Psoas muscle (tissue), 8 donors: ENCODE measurements around the gene CHRNG. TPM values are rescaled to one million over a fixed set of nuclear protein-coding genes. Genes with fewer than 3 reads are reported as not detected.
A peak's percentile ranks its signal among the peaks of the same experiment; 100 is the strongest.

Experiments
- ATAC-seq, 4 donors: fragments of 200-7000 bp; cut with Tn5 transposase; one replicate each; pipeline ENCODE4 v1.9.1; 2020; ENCODE audit warnings: moderate library complexity in 3 of 4, mild to moderate bottlenecking in 2 of 4
- DNase-seq, 2 donors: peaks; one replicate each; pipeline ENCODE4 v3.0.0-alpha.2; 2020
- H3K27ac ChIP-seq: fragments of 200-600 bp; one replicate; pipeline ENCODE4 v1.8.0; 2022
- H3K27me3 ChIP-seq, 3 donors: fragments of 200-600 bp in 1 of 3; one replicate each; pipeline versions ENCODE4 v1.6.1 to v1.8.0; 2013 to 2022; ENCODE audit warnings: low read length in 2 of 3, mild to moderate bottlenecking in 2 of 3, moderate library complexity in 1 of 3; ENCODE audit not compliant: insufficient read depth in 3 of 3
- H3K36me3 ChIP-seq, 2 donors: fragments of 200-600 bp in 1 of 2; one replicate each; pipeline versions ENCODE4 v1.6.1 to v1.8.0; 2013 to 2022; ENCODE audit warnings: low read depth in 1 of 2, mild to moderate bottlenecking in 1 of 2, moderate library complexity in 1 of 2; ENCODE audit not compliant: insufficient read depth in 1 of 2
- H3K4me1 ChIP-seq: fragments of 200-600 bp; one replicate; pipeline ENCODE4 v1.8.0; 2022
- H3K4me3 ChIP-seq: fragments of 200-600 bp; one replicate; pipeline ENCODE4 v1.8.0; 2022; ENCODE audit warnings: mild to moderate bottlenecking
- H3K9me3 ChIP-seq: fragments of 200-600 bp; one replicate; pipeline ENCODE4 v1.8.0; 2022
- CTCF ChIP-seq: fragments of 200-600 bp; IDR thresholded peaks from one replicate; pipeline ENCODE4 v1.8.0; 2022; ENCODE audit warnings: antibody characterized with exemption
- WGBS, 3 donors: extraction: QIAGEN DNeasy Blood & Tissue Kit; methylation state at CpG; one replicate each; pipeline versions ENCODE4 v1.1.6 to v1.1.7; 2013; 5-methylcytosine and 5-hydroxymethylcytosine counted together
- intact Hi-C, 2 donors: fragments of 100-400 bp; cut with DNase I; formaldehyde crosslinking; loops; one replicate each; pipeline versions ENCODE4 v1.11.0 to v1.14.2; 2022
- polyA plus RNA-seq, 3 donors: library from polyadenylated mRNA; stranded (reverse); fragments of 200-250 nt; gene quantifications; one replicate each; pipeline ENCODE4 v1.2.3, GENCODE V29; 2013
- total RNA-seq, 4 donors: library from RNA; stranded (reverse); fragmentation: NEBNext Ultra II Directional in 2 of 4; extraction: Animal tissue kit (Norgen Biotek cat#: 25700) in 2 of 4; gene quantifications; one replicate each; pipeline versions ENCODE4 v1.2.1 to v1.2.4, GENCODE V29; 2021 to 2023
- donor health status: healthy with polysubstance abuse.
- donor health status: DM: no; HTN: no; CAD: no; lungs with moderate emphysema.
- donor health status: Bipolar disorder and iron deficiency.
- donor health status: healthy.
- donor health status: DM: yes; HTN: yes; CAD: no.
- donor health status: DM: no; HTN: no; CAD: no.
- donor health status: DM: no; HTN: no; CAD: no.
- donor health status: DM: yes; HTN: yes; CAD: no.

CHRNG gene
- total and polyA plus RNA-seq, 7 donors, result 0.68 to 94.1 (median 6.9) TPM

DNA sequence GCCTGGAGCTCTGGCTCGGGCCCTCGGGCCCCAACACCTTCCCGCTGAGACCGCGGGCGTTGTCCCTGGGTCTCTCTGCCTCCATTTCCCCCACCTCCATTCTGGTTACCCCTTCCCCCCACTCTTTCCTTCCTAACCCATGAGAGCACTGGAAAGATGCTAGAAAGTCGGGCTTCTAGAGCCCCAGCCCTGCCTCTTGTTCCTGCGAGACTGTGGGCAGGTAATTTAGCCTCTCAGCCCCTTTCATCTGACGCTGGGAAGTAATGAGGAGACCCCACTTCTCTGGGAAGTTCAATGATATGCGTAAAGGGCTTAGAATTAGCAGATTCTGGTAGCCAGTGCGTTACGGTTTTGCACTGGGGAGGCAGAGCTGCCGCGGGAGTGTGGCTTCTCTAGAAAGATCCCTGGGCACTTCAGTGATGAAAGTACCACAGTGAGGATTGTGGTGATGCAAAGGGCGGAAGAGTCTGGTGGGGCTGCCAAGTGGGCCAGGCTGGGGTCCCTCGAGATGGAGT lies 35.6 kb upstream of the CHRNG start:
- H3K4me3 ChIP-seq, result peak overlapping the region; percentile 66
- H3K9me3 ChIP-seq, result no peaks in the 10 kb centered on the region
- no peak for TF ChIP-seq CTCF
- intact Hi-C loops, result loop anchor here in 1 of 2 donors (5.0 kb wide), 1 partner anchor 57 kb away; no protein-coding TSS in a partner anchor
- no peaks in the 10 kb centered on the region for H3K4me1 ChIP-seq
- WGBS, 3 donors, result 58 to 63% (median 59%) methylated on average over 16 of the region's 16 CpGs
- no peaks in the 10 kb centered on the region for H3K27me3 ChIP-seq
- DNase-seq, result no peak
- ATAC-seq, result no peak
- no peaks in the 10 kb centered on the region for H3K36me3 ChIP-seq
- no peak overlapping the region for H3K27ac ChIP-seq

GRCh38 chr2:232504438-232504837 lies 35.1 kb upstream of the CHRNG start:
- DNase-seq (no peak), ATAC-seq (no peak)
- Histone ChIP-seq H3K4me3 (no peak overlapping the region), H3K27me3 (no peaks in the 10 kb centered on the region), H3K4me1 (no peaks in the 10 kb centered on the region), H3K36me3 (no peaks in the 10 kb centered on the region), H3K9me3 (no peaks in the 10 kb centered on the region), H3K27ac (no peak overlapping the region)
- intact Hi-C loops, result loop anchor here in 1 of 2 donors (5.0 kb wide), 1 partner anchor 57 kb away; no protein-coding TSS in a partner anchor
- 70 to 97% (median 90%) methylated on average over 2 of the region's 2 CpGs for WGBS, 3 donors
- no peak for TF ChIP-seq CTCF

- Histone ChIP-seq H3K27me3 (no peaks in the 10 kb centered on the region), H3K9me3 (no peaks in the 10 kb centered on the region), H3K4me3 (no peak overlapping the region), H3K36me3 (no peaks in the 10 kb centered on the region), H3K4me1 (no peaks in the 10 kb centered on the region), H3K27ac (no peak overlapping the region)
- WGBS, 3 donors, result 56 to 66% (median 64%) methylated on average over 10 of the region's 10 CpGs
- DNase-seq (no peak), ATAC-seq (no peak)
- no peak for TF ChIP-seq CTCF
- intact Hi-C loops, result no loop called here
These were observed 33.6 kb upstream of the CHRNG start for GRCh38 chr2:232505856-232506255.

GRCh38 chr2:232506709-232507108 lies 32.8 kb upstream of the CHRNG start:
- WGBS, 3 donors, result 79 to 89% (median 83%) methylated on average over 4 of the region's 4 CpGs
- H3K27ac ChIP-seq, result no peak overlapping the region
- intact Hi-C loops, result no loop called here
- H3K9me3 ChIP-seq, result no peaks in the 10 kb centered on the region
- H3K4me1 ChIP-seq, result no peaks in the 10 kb centered on the region
- DNase-seq (no peak), ATAC-seq (no peak)
- TF ChIP-seq CTCF, result no peak
- H3K36me3 ChIP-seq, result no peaks in the 10 kb centered on the region
- H3K4me3 ChIP-seq, result no peak overlapping the region
- H3K27me3 ChIP-seq, result no peaks in the 10 kb centered on the region

- H3K27ac ChIP-seq, result no peak overlapping the region
These were observed 31.2 kb upstream of the CHRNG start for GRCh38 chr2:232508251-232508650.

More at GRCh38 chr2:232508251-232508650, 31.2 kb upstream of the CHRNG start:
- no peaks in the 10 kb centered on the region for H3K36me3 ChIP-seq
- TF ChIP-seq CTCF, result no peak
- DNase-seq (no peak), ATAC-seq (no peak)
- H3K4me3 ChIP-seq, result no peak overlapping the region
- H3K9me3 ChIP-seq, result no peaks in the 10 kb centered on the region
- H3K27me3 ChIP-seq, result no peaks in the 10 kb centered on the region
- WGBS, 3 donors, result 84 to 87% (median 84%) methylated on average over 6 to 7 of the region's 7 CpGs
- intact Hi-C loops, result no loop called here
- no peaks in the 10 kb centered on the region for H3K4me1 ChIP-seq
